HG03175 (cell line): ENCODE data around the gene CAMTA1.

ENCODE experiments used
- ATAC-seq: cut with Tn5 transposase; IDR thresholded peaks from one replicate; pipeline ENCODE4 v1.9.1; 2021; ENCODE audit warnings: mild to moderate bottlenecking, moderate library complexity; ENCODE audit not compliant: unreplicated experiment

Gene CAMTA1

GRCh38 chr1:6923955-6924881 is 139.0 kb downstream of the CAMTA1 start:
- no peak for ATAC-seq

- no peak for ATAC-seq
Measured at GRCh38 chr1:6924891-6925290, 139.6 kb downstream of the CAMTA1 start.

GRCh38 chr1:6927626-6928025 is 142.4 kb downstream of the CAMTA1 start:
- no peak for ATAC-seq

GRCh38 chr1:6928106-6928885 is 143.0 kb downstream of the CAMTA1 start:
- ATAC-seq, result no peak

GRCh38 chr1:6930732-6931300 is 145.6 kb downstream of the CAMTA1 start:
- no peak for ATAC-seq

GRCh38 chr1:6935361-6935883 is 150.2 kb downstream of the CAMTA1 start:
- no peak for ATAC-seq

GRCh38 chr1:6935911-6936690 is 150.8 kb downstream of the CAMTA1 start:
- ATAC-seq, result no peak

GRCh38 chr1:6937048-6937447 is 151.8 kb downstream of the CAMTA1 start:
- no peak for ATAC-seq

GRCh38 chr1:6939363-6939762 is 154.1 kb downstream of the CAMTA1 start:
- no peak for ATAC-seq

- ATAC-seq, result no peak
Measured at GRCh38 chr1:6941786-6942185, 156.5 kb downstream of the CAMTA1 start.

- ATAC-seq, result no peak
Measured at GRCh38 chr1:6942990-6943389, 157.7 kb downstream of the CAMTA1 start.

GRCh38 chr1:6944434-6944833 is 159.2 kb downstream of the CAMTA1 start:
- no peak for ATAC-seq

GRCh38 chr1:6947952-6948351 is 162.7 kb downstream of the CAMTA1 start:
- ATAC-seq, result no peak

- ATAC-seq, result no peak
Measured at GRCh38 chr1:6948416-6948815, 163.2 kb downstream of the CAMTA1 start.

GRCh38 chr1:6948861-6949260 is 163.6 kb downstream of the CAMTA1 start:
- ATAC-seq, result no peak

GRCh38 chr1:6950001-6950765 is 164.9 kb downstream of the CAMTA1 start:
- ATAC-seq, result no peak

GRCh38 chr1:6951536-6951935 is 166.3 kb downstream of the CAMTA1 start:
- ATAC-seq, result no peak

GRCh38 chr1:6953216-6953615 is 168.0 kb downstream of the CAMTA1 start:
- ATAC-seq, result no peak

GRCh38 chr1:6953907-6954364 is 168.7 kb downstream of the CAMTA1 start:
- ATAC-seq, result no peak

- no peak for ATAC-seq
Measured at GRCh38 chr1:6954591-6954990, 169.3 kb downstream of the CAMTA1 start.
